IMR-90 (cell line): ENCODE data around the gene ERC2. TPM values are rescaled to one million over a fixed set of nuclear protein-coding genes. Genes with fewer than 3 reads are reported as not detected.

Experiments used
- ATAC-seq: fragments of 200-7000 bp; cut with Tn5 transposase; 2 replicates; pipeline ENCODE4 v1.9.1; 2020; ENCODE audit warnings: low read depth, mild to moderate bottlenecking, moderate library complexity
- BruUV-seq: library from RNA; stranded (reverse); fragments of 400-500 nt; replicated peaks from 2 replicates; lab custom pipeline; 2021; lab: Mats Ljungman, UMichigan
- CTCF ChIA-PET: fragments of 300-600 bp; formaldehyde crosslinking; extraction: SDS; loops from one replicate; lab custom pipeline; 2021; ENCODE audit warnings: antibody characterized with exemption; lab: Yijun Ruan, JAX
- POLR2A ChIA-PET: fragments of 300-600 bp; sonication (Branson Sonifier 250); formaldehyde crosslinking; loops from one replicate; lab custom pipeline; 2022; ENCODE audit warnings: antibody characterized with exemption; ENCODE audit not compliant: unreplicated experiment; lab: Charles Lee
- DNase-seq: peaks from one replicate; pipeline ENCODE4 v3.0.0; 2013
- H2AFZ ChIP-seq: replicated peaks from 2 replicates; pipeline ENCODE3; 2013; ENCODE audit warnings: low read length, mild to moderate bottlenecking; ENCODE audit not compliant: poor library complexity
- H2AK5ac ChIP-seq: 2 replicates; pipeline ENCODE4 v1.6.1; 2013; ENCODE audit warnings: low read depth, low read length, inconsistent platforms
- H2AK9ac ChIP-seq: replicated peaks from 2 replicates; pipeline ENCODE3; 2013; ENCODE audit warnings: mild to moderate bottlenecking, low read depth, low read length, moderate library complexity; ENCODE audit not compliant: poor library complexity
- H2BK120ac ChIP-seq: 2 replicates; pipeline ENCODE4 v1.6.1; 2013; ENCODE audit warnings: low read depth, low read length, inconsistent platforms
- H2BK15ac ChIP-seq: 3 replicates; pipeline ENCODE4 v1.6.1; 2013; ENCODE audit warnings: low read depth, low read length, inconsistent platforms
- H2BK20ac ChIP-seq: 2 replicates; pipeline ENCODE4 v1.6.1; 2013; ENCODE audit warnings: low read depth, mild to moderate bottlenecking, inconsistent platforms, low read length, moderate library complexity
- H2BK5ac ChIP-seq: 2 replicates; pipeline ENCODE4 v1.6.1; 2013; ENCODE audit warnings: mild to moderate bottlenecking, low read depth, low read length, inconsistent platforms; ENCODE audit not compliant: poor library complexity, severe bottlenecking
- H3K14ac ChIP-seq: replicated peaks from 2 replicates; pipeline ENCODE4 v1.6.1; 2013; ENCODE audit warnings: low read depth, low read length, inconsistent platforms
- H3K18ac ChIP-seq: 2 replicates; pipeline ENCODE4 v1.6.1; 2013; ENCODE audit warnings: low read depth, low read length, control low read depth
- H3K23ac ChIP-seq: 2 replicates; pipeline ENCODE4 v1.6.1; 2013; ENCODE audit warnings: low read depth, low read length, inconsistent platforms
- H3K27ac ChIP-seq: 2 replicates; pipeline ENCODE4 v1.5.1; 2013; ENCODE audit warnings: mild to moderate bottlenecking, control low read depth, low read length; ENCODE audit not compliant: insufficient read depth
- H3K27me3 ChIP-seq: 2 replicates; pipeline ENCODE4 v1.6.1; 2013; ENCODE audit warnings: low read length; ENCODE audit not compliant: control insufficient read depth, insufficient read depth
- H3K36me3 ChIP-seq: 2 replicates; pipeline ENCODE4 v1.6.1; 2013; ENCODE audit warnings: low read length, mixed read lengths; ENCODE audit not compliant: control insufficient read depth, insufficient read depth
- H3K4ac ChIP-seq: 2 replicates; pipeline ENCODE4 v1.6.1; 2013; ENCODE audit warnings: low read depth, low read length, inconsistent platforms
- H3K4me1 ChIP-seq: 2 replicates; pipeline ENCODE4 v1.6.1; 2013; ENCODE audit warnings: low read length, mixed read lengths; ENCODE audit not compliant: control insufficient read depth, insufficient read depth
- H3K4me2 ChIP-seq: 2 replicates; pipeline ENCODE4 v1.6.1; 2013; ENCODE audit warnings: low read depth, mild to moderate bottlenecking, control low read depth, low read length, moderate library complexity
- H3K4me3 ChIP-seq: 2 replicates; pipeline ENCODE4 v1.5.1; 2013; ENCODE audit warnings: low read depth, mild to moderate bottlenecking, control low read depth, low read length, moderate library complexity; ENCODE audit not compliant: insufficient read depth
- H3K56ac ChIP-seq: 2 replicates; pipeline ENCODE4 v1.6.1; 2013; ENCODE audit warnings: low read length, inconsistent platforms; ENCODE audit not compliant: insufficient read depth; ENCODE audit errors: extremely low read depth
- H3K79me1 ChIP-seq, 2 experiments: 2 replicates each; pipeline ENCODE4 v1.6.1; 2013; ENCODE audit warnings: low read length in 2 of 2, inconsistent platforms in 1 of 2, low read depth in 1 of 2
- H3K9ac ChIP-seq: 2 replicates; pipeline ENCODE4 v1.6.1; 2013; ENCODE audit warnings: low read depth, low read length, control low read depth
- H3K9me1 ChIP-seq: 2 replicates; pipeline ENCODE4 v1.6.1; 2013; ENCODE audit warnings: low read length, inconsistent platforms; ENCODE audit not compliant: insufficient read depth
- H3K9me3 ChIP-seq: 2 replicates; pipeline ENCODE4 v1.6.1; 2013; ENCODE audit warnings: low read length; ENCODE audit not compliant: control insufficient read depth, insufficient read depth
- H4K20me1 ChIP-seq: 2 replicates; pipeline ENCODE4 v1.6.1; 2013; ENCODE audit warnings: low read length, inconsistent platforms; ENCODE audit not compliant: insufficient read depth
- H4K5ac ChIP-seq: 2 replicates; pipeline ENCODE4 v1.6.1; 2013; ENCODE audit warnings: mild to moderate bottlenecking, low read depth, low read length, control low read depth
- H4K8ac ChIP-seq, 2 experiments: 2 replicates each; pipeline ENCODE4 v1.6.1; 2013; ENCODE audit warnings: low read depth in 2 of 2, low read length in 2 of 2, control low read depth in 1 of 2, inconsistent platforms in 1 of 2
- H4K91ac ChIP-seq: 2 replicates; pipeline ENCODE4 v1.6.1; 2013; ENCODE audit warnings: low read depth, low read length, inconsistent platforms; ENCODE audit not compliant: insufficient read depth
- CHD1 ChIP-seq: IDR thresholded peaks from 2 replicates; pipeline ENCODE4 v1.6.1; 2012; ENCODE audit warnings: low read depth, low read length, improper control_type of control experiment
- NFE2L2 ChIP-seq: fragments of 150-350 bp; IDR thresholded peaks from 2 replicates; pipeline ENCODE4 v1.6.1; 2016; ENCODE audit warnings: low read depth, mild to moderate bottlenecking, low read length
- WGBS, 2 experiments: methylation state at CpG; one replicate each; pipeline versions ENCODE4 v1.1.5 to v1.1.7; 2013; ENCODE audit warnings: missing lambda C conversion rate in 2 of 2; ENCODE audit not compliant: insufficient read length in 1 of 2; ENCODE audit errors: extremely low coverage in 2 of 2; 5-methylcytosine and 5-hydroxymethylcytosine counted together
- dilution Hi-C: fragments of 300-500 bp; cut with HindIII; formaldehyde crosslinking; loops from one replicate; pipeline ENCODE4 v1.14.3; 2018; ENCODE audit warnings: low sequenced_read_pairs; ENCODE audit not compliant: unreplicated experiment
- in situ Hi-C: fragments of 300-500 bp; cut with MboI; formaldehyde crosslinking; loops from 3 replicates; pipeline ENCODE4 v1.14.3; 2019; ENCODE audit warnings: low sequenced_read_pairs, inconsistent platforms, mixed read lengths
- intact Hi-C: fragments of 100-400 bp; cut with micrococcal nuclease; formaldehyde crosslinking; loops from 2 replicates; pipeline ENCODE4 v1.10.0; 2022
- polyA plus RNA-seq, 3 experiments: library from polyadenylated mRNA; depleted of rRNA; stranded (reverse); fragments of >200 nt; gene quantifications; 2 replicates each; pipeline ENCODE4 v1.2.3, GENCODE V29; 2012; ENCODE audit warnings: low replicate concordance in 1 of 3
- total RNA-seq: library from RNA; depleted of rRNA; stranded (reverse); fragments of >200 nt; gene quantifications from 2 replicates; pipeline ENCODE4 v1.2.3, GENCODE V29; 2012

Gene ERC2
- total and polyA plus RNA-seq, 2 of the 4 experiments (the other 2 are of a cell fraction), result 0.17 to 0.18 TPM

- peaks cover 18% of the 10 kb centered on the region for H3K4me1 ChIP-seq
These were observed 982.0 kb downstream of the ERC2 start for GRCh38 chr3:55486101-55486856.

More at GRCh38 chr3:55486101-55486856, 982.0 kb downstream of the ERC2 start:
- BruUV-seq, result no TSS peak
- peak overlapping the region; percentile 90 for H2AK9ac ChIP-seq
- H4K20me1 ChIP-seq, result no peaks in the 10 kb centered on the region
- H2BK120ac ChIP-seq, result peak overlapping the region; percentile 98
- DNase-seq (peak; percentile 79), ATAC-seq (peak; percentile 1)
- H4K8ac ChIP-seq, result peak overlapping the region; percentile 96 to 99
- H3K4me3 ChIP-seq, result peak overlapping the region; percentile 89
- H3K9ac ChIP-seq, result peak overlapping the region; percentile 100
- H2AK5ac ChIP-seq, result peak overlapping the region; percentile 76
- intact Hi-C loops (loop anchor here (2.0 to 10.0 kb wide), 5 partner anchors 216 to 1057 kb away; no protein-coding TSS in a partner anchor), dilution Hi-C loops (no loop called here), in situ Hi-C loops (loop anchor here (5.0 to 10.0 kb wide), 6 partner anchors 236 to 1061 kb away; no protein-coding TSS in a partner anchor)
- peak overlapping the region; percentile 92 for H4K91ac ChIP-seq
- peak overlapping the region; percentile 89 for H2AFZ ChIP-seq
- peak overlapping the region; percentile 59 for H2BK20ac ChIP-seq
- peak overlapping the region; percentile 92 for H3K18ac ChIP-seq
- WGBS, 2 experiments, result 0% methylated on average over 7 of the region's 49 CpGs; no CpG with 5 or more reads in 1 of the 2 experiments
- H3K9me3 ChIP-seq, result no peaks in the 10 kb centered on the region
- H3K27me3 ChIP-seq, result no peaks in the 10 kb centered on the region
- peaks cover 17% of the 10 kb centered on the region for H3K9me1 ChIP-seq
- ChIA-PET CTCF (interaction anchor here (0.6 to 2.3 kb wide), 5 partner anchors 25 to 1557 kb away, joined by 3 to 14 read pairs (median 3); no protein-coding TSS in a partner anchor), POLR2A (interaction anchor here (0.5 to 1.9 kb wide), 3 partner anchors 9 to 317 kb away, joined by 3 to 20 read pairs (median 4); no protein-coding TSS in a partner anchor)
- peak overlapping the region; percentile 99 for H3K56ac ChIP-seq
- H3K14ac ChIP-seq, result peak overlapping the region; percentile 98
- H3K4ac ChIP-seq, result peak overlapping the region; percentile 98
- peak overlapping the region; percentile 98 for H3K27ac ChIP-seq
- H3K36me3 ChIP-seq, result peaks cover 21% of the 10 kb centered on the region
- H2BK5ac ChIP-seq, result peak overlapping the region; percentile 95
- H3K23ac ChIP-seq, result peak overlapping the region; percentile 100
- peak overlapping the region; percentile 56; the same call in 2 of the 3 replicates for H2BK15ac ChIP-seq
- peaks cover 0 to 27% of the 10 kb centered on the region in 2 experiments; a peak in 1 of 4 replicates for H3K79me1 ChIP-seq
- TF ChIP-seq CHD1, result 0 out of 2 replicates have a peak, but pooled peaks have one; percentile 54
- TF ChIP-seq NFE2L2, result no peak
- H3K4me2 ChIP-seq, result peak overlapping the region; percentile 82
- H4K5ac ChIP-seq, result peak overlapping the region; percentile 84
